ENCODE results near the gene TRIB2.

Gene TRIB2

GRCh38 chr2:12722447-12723316 lies 5.9 kb downstream of the TRIB2 start:
- DNase-seq (ENCODE audit: insufficient read length) (no peak), FAIRE-seq (no peak)
- TF ChIP-seq POLR2AphosphoS5 (IDR thresholded peaks at IDR 0.05; ENCODE audit: low read depth, low read length) (no peak), TAF1 (IDR thresholded peaks at IDR 0.05; ENCODE audit: borderline replicate concordance, low read depth, low read length) (no peak), POLR2A (IDR thresholded peaks at IDR 0.05; ENCODE audit: low read depth, low read length) (no peak)

GRCh38 chr2:12723736-12724463 lies 7.2 kb downstream of the TRIB2 start:
- FAIRE-seq: no peak
- no peak for DNase-seq (ENCODE audit: insufficient read length)
- TF ChIP-seq TAF1 (IDR thresholded peaks at IDR 0.05; ENCODE audit: borderline replicate concordance, low read depth, low read length): no peak
- no peak for TF ChIP-seq POLR2AphosphoS5 (IDR thresholded peaks at IDR 0.05; ENCODE audit: low read depth, low read length)
- TF ChIP-seq POLR2A (IDR thresholded peaks at IDR 0.05; ENCODE audit: low read depth, low read length): no peak

- TF ChIP-seq TAF1 (IDR thresholded peaks at IDR 0.05; ENCODE audit: borderline replicate concordance, low read depth, low read length): no peak
- no peak for TF ChIP-seq POLR2A (IDR thresholded peaks at IDR 0.05; ENCODE audit: low read depth, low read length)
- TF ChIP-seq POLR2AphosphoS5 (IDR thresholded peaks at IDR 0.05; ENCODE audit: low read depth, low read length): no peak
- no peak for DNase-seq (ENCODE audit: insufficient read length)
- FAIRE-seq: no peak
Observed at GRCh38 chr2:12725233-12726187, 8.8 kb downstream of the TRIB2 start.

- FAIRE-seq (no peak), DNase-seq (ENCODE audit: insufficient read length) (no peak)
- no peak for TF ChIP-seq POLR2A (IDR thresholded peaks at IDR 0.05; ENCODE audit: low read depth, low read length)
- no peak for TF ChIP-seq TAF1 (IDR thresholded peaks at IDR 0.05; ENCODE audit: borderline replicate concordance, low read depth, low read length)
- no peak for TF ChIP-seq POLR2AphosphoS5 (IDR thresholded peaks at IDR 0.05; ENCODE audit: low read depth, low read length)
Observed at GRCh38 chr2:12726271-12726670, 9.5 kb downstream of the TRIB2 start.

GRCh38 chr2:12727065-12727464 lies 10.3 kb downstream of the TRIB2 start:
- DNase-seq (ENCODE audit: insufficient read length) (no peak), FAIRE-seq (no peak)
- no peak for TF ChIP-seq POLR2AphosphoS5 (IDR thresholded peaks at IDR 0.05; ENCODE audit: low read depth, low read length)
- TF ChIP-seq TAF1 (IDR thresholded peaks at IDR 0.05; ENCODE audit: borderline replicate concordance, low read depth, low read length): no peak
- no peak for TF ChIP-seq POLR2A (IDR thresholded peaks at IDR 0.05; ENCODE audit: low read depth, low read length)

- DNase-seq (ENCODE audit: insufficient read length) (no peak), FAIRE-seq (no peak)
- TF ChIP-seq POLR2A (IDR thresholded peaks at IDR 0.05; ENCODE audit: low read depth, low read length) (no peak), TAF1 (IDR thresholded peaks at IDR 0.05; ENCODE audit: borderline replicate concordance, low read depth, low read length) (no peak)
Observed at GRCh38 chr2:12727641-12728040, 10.9 kb downstream of the TRIB2 start.

- DNase-seq (ENCODE audit: insufficient read length) (peak; percentile 29), FAIRE-seq (peak; percentile 74)
- no peak for TF ChIP-seq POLR2A (IDR thresholded peaks at IDR 0.05; ENCODE audit: low read depth, low read length)
- TF ChIP-seq POLR2AphosphoS5 (IDR thresholded peaks at IDR 0.05; ENCODE audit: low read depth, low read length): no peak
- TF ChIP-seq TAF1 (IDR thresholded peaks at IDR 0.05; ENCODE audit: borderline replicate concordance, low read depth, low read length): no peak
Observed at GRCh38 chr2:12728221-12728777, 11.6 kb downstream of the TRIB2 start.

GRCh38 chr2:12730265-12730664 lies 13.5 kb downstream of the TRIB2 start:
- FAIRE-seq: no peak
- TF ChIP-seq POLR2AphosphoS5 (IDR thresholded peaks at IDR 0.05; ENCODE audit: low read depth, low read length) (no peak), POLR2A (IDR thresholded peaks at IDR 0.05; ENCODE audit: low read depth, low read length) (no peak), TAF1 (IDR thresholded peaks at IDR 0.05; ENCODE audit: borderline replicate concordance, low read depth, low read length) (no peak)
- DNase-seq (ENCODE audit: insufficient read length): no peak

GRCh38 chr2:12731701-12732280 lies 15.1 kb downstream of the TRIB2 start:
- TF ChIP-seq POLR2AphosphoS5 (IDR thresholded peaks at IDR 0.05; ENCODE audit: low read depth, low read length) (no peak), POLR2A (IDR thresholded peaks at IDR 0.05; ENCODE audit: low read depth, low read length) (no peak), TAF1 (IDR thresholded peaks at IDR 0.05; ENCODE audit: borderline replicate concordance, low read depth, low read length) (no peak)
- DNase-seq (ENCODE audit: insufficient read length) (no peak), FAIRE-seq (no peak)

GRCh38 chr2:12732651-12733050 lies 15.9 kb downstream of the TRIB2 start:
- FAIRE-seq: no peak
- TF ChIP-seq POLR2A (IDR thresholded peaks at IDR 0.05; ENCODE audit: low read depth, low read length): no peak
- no peak for TF ChIP-seq TAF1 (IDR thresholded peaks at IDR 0.05; ENCODE audit: borderline replicate concordance, low read depth, low read length)
- no peak for TF ChIP-seq POLR2AphosphoS5 (IDR thresholded peaks at IDR 0.05; ENCODE audit: low read depth, low read length)
- no peak for DNase-seq (ENCODE audit: insufficient read length)

All from GM12892 (cell line).